ENCODE results near the gene C19orf25.
A peak's percentile ranks its signal among the peaks of the same experiment; 100 is the strongest.
"Not testable (repeated sequence)": the region's sequence is repeated elsewhere in the genome, so short reads cannot be mapped to it uniquely, and the experiment has no call there.

The C19orf25 gene

GRCh38 chr19:1449467-1450442, 29.3 kb downstream of the C19orf25 start, which contains the start of gene APC2:
Gene APC2, plus strand, starts transcription at chr19:1450121. Its CDS starts 2,881 bp downstream, at chr19:1453002.
- no peak for DNase-seq (ENCODE audit: low read depth)

- no peak for DNase-seq (ENCODE audit: low read depth)
These were observed 31.1 kb downstream of the C19orf25 start for GRCh38 chr19:1447944-1448343.

- no peak for DNase-seq (ENCODE audit: low read depth)
These were observed 31.5 kb downstream of the C19orf25 start for GRCh38 chr19:1447504-1447903.

GRCh38 chr19:1446713-1447481, 32.1 kb downstream of the C19orf25 start:
- DNase-seq (ENCODE audit: low read depth) = no peak

GRCh38 chr19:1445932-1446712, 32.9 kb downstream of the C19orf25 start:
- DNase-seq (ENCODE audit: low read depth) = no peak

GRCh38 chr19:1445185-1445931, 33.7 kb downstream of the C19orf25 start:
- no peak for DNase-seq (ENCODE audit: low read depth)

GRCh38 chr19:1441677-1442438, 37.2 kb downstream of the C19orf25 start:
- DNase-seq (ENCODE audit: low read depth) = no peak

GRCh38 chr19:1441022-1441426, 38.0 kb downstream of the C19orf25 start:
- no peak for DNase-seq (ENCODE audit: low read depth)

- no peak for DNase-seq (ENCODE audit: low read depth)
These were observed 38.6 kb downstream of the C19orf25 start for GRCh38 chr19:1440418-1440801.

- not testable (repeated sequence) for DNase-seq (ENCODE audit: low read depth)
These were observed 39.2 kb downstream of the C19orf25 start for GRCh38 chr19:1439525-1440417.

- no peak for DNase-seq (ENCODE audit: low read depth)
These were observed 40.1 kb downstream of the C19orf25 start for GRCh38 chr19:1438933-1439354.

GRCh38 chr19:1438035-1438932, 40.7 kb downstream of the C19orf25 start, which contains the start of gene RPS15:
Gene RPS15, plus strand, starts transcription at chr19:1438396. Its CDS starts 30 bp downstream, at chr19:1438426.
- peak; percentile 88 for DNase-seq (ENCODE audit: low read depth)

- no peak for DNase-seq (ENCODE audit: low read depth)
These were observed 41.4 kb downstream of the C19orf25 start for GRCh38 chr19:1437609-1438008.

- no peak for DNase-seq (ENCODE audit: low read depth)
These were observed 43.5 kb downstream of the C19orf25 start for GRCh38 chr19:1435378-1435989.

- DNase-seq (ENCODE audit: low read depth) = no peak
These were observed 44.4 kb downstream of the C19orf25 start for GRCh38 chr19:1434577-1435060.

GRCh38 chr19:1434040-1434366, 45.0 kb downstream of the C19orf25 start:
- DNase-seq (ENCODE audit: low read depth) = no peak

- no peak for DNase-seq (ENCODE audit: low read depth)
These were observed 45.6 kb downstream of the C19orf25 start for GRCh38 chr19:1433119-1434039.
